BLaER1 (cell line): ENCODE results near the gene SGPP2.

Source experiments
- H3K27ac ChIP-seq: shearing (Covaris generic); formaldehyde crosslinking; 2 replicates; pipeline ENCODE4 v1.8.1; 2022
- H3K27me3 ChIP-seq: shearing (Covaris generic); formaldehyde crosslinking; 2 replicates; pipeline ENCODE4 v1.8.1; 2022
- H3K36me3 ChIP-seq: shearing (Covaris generic); formaldehyde crosslinking; 2 replicates; pipeline ENCODE4 v1.8.1; 2022
- H3K4me1 ChIP-seq: shearing (Covaris generic); formaldehyde crosslinking; 2 replicates; pipeline ENCODE4 v1.8.1; 2022
- H3K4me2 ChIP-seq: shearing (Covaris generic); formaldehyde crosslinking; 2 replicates; pipeline ENCODE4 v1.8.1; 2022
- H3K4me3 ChIP-seq: shearing (Covaris generic); formaldehyde crosslinking; 2 replicates; pipeline ENCODE4 v1.8.1; 2022
- H3K9ac ChIP-seq: shearing (Covaris generic); formaldehyde crosslinking; 2 replicates; pipeline ENCODE4 v1.8.1; 2022
- H3K9me3 ChIP-seq: shearing (Covaris generic); formaldehyde crosslinking; 2 replicates; pipeline ENCODE4 v1.8.1; 2022
- H4K20me1 ChIP-seq: shearing (Covaris generic); formaldehyde crosslinking; 2 replicates; pipeline ENCODE4 v1.8.1; 2022
- Cebpa-rat ChIP-seq: shearing (Covaris generic); IDR thresholded peaks from 2 replicates; pipeline ENCODE4 v1.8.1; 2022

Gene SGPP2

DNA sequence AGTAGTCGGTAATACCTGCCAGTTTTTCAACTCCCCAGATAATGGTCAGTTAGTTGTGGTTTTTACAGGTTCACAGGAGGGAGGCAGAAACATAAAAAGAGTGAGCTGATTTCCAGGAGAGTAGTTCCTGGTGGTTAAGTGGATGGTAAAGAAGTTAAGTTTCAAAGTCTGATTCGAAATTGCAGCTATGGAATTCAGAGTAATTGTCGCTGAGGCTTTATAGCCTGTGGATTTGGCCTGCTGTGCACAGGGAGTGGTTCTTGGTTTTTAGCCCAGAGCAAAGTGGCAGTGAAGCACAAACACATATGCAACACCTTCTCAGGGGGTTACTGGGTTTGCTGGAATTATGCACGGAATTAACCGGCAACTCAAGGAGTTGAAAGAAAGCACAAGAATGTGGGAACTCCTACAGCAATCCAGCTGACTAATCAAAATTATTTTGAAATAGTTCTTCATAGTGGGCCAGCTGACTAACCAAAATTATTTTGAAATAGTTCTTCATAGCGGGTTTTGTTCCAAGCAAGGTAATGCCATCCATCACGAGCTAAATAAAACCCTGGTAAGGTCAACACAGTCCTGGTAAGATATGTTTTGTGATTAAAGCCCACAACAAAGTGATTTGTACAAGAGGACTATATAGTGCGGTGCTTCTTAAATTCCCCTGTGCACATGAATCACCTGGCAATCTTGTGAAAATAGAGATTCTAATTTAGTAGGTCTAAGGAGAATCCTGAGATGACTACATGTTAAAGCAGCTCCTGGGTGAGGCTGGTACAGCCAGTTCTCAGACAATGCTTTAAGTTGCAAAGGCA is 94.4 kb downstream of the SGPP2 start:
- H4K20me1 ChIP-seq, result no peaks in the 10 kb centered on the region
- H3K27me3 ChIP-seq, result no peaks in the 10 kb centered on the region
- H3K9ac ChIP-seq, result no peak overlapping the region
- H3K4me3 ChIP-seq, result no peak overlapping the region
- no peak overlapping the region for H3K4me2 ChIP-seq
- H3K27ac ChIP-seq, result no peak overlapping the region
- H3K4me1 ChIP-seq, result no peaks in the 10 kb centered on the region
- no peaks in the 10 kb centered on the region for H3K36me3 ChIP-seq
- TF ChIP-seq Cebpa-rat, result no peak
- no peaks in the 10 kb centered on the region for H3K9me3 ChIP-seq

DNA sequence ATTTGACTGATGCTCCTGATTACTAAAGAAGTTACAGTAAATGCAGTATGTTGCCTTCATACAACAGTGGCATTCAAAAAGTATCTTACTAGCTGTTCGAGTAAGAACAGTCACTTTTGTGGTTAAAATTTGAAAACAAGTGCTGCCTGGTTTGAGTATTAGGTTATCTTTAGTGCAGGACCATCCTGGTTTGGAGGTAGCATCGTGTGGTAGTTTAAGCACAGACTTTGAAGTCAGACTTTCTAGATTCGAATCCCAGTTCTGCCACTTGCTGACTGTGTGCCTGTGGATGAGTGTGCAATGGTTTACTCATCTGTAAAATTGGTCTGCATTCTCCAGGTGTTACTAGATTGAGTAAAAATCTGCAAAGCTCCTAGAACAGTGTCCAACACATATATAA is 96.8 kb downstream of the SGPP2 start:
- TF ChIP-seq Cebpa-rat, result no peak
- Histone ChIP-seq H3K27ac (no peak overlapping the region), H3K4me2 (no peak overlapping the region), H4K20me1 (no peaks in the 10 kb centered on the region), H3K4me1 (no peaks in the 10 kb centered on the region), H3K9me3 (no peaks in the 10 kb centered on the region), H3K4me3 (no peak overlapping the region), H3K36me3 (no peaks in the 10 kb centered on the region), H3K9ac (no peak overlapping the region), H3K27me3 (no peaks in the 10 kb centered on the region)

DNA sequence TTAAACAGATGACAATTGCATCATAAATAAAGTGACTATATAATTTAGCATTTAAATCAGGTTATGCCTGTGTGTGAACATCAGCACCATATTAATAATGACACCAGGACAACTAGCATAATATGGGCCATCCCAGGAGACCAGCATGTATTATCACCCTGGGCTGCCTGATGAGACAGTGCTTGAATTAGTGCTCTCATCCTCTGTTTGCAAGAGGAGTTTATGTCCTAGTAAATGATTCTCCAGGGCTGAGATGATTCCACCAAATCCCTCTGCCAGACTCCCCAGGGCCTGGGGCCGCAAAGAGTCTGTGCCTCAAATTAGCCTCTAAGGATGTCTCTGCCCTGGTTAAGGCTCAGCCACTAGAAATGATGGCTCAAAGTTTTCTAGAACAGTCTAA is 97.7 kb downstream of the SGPP2 start:
- no peak overlapping the region for H3K27ac ChIP-seq
- H3K4me1 ChIP-seq, result peaks cover under 1% of the 10 kb centered on the region; the same call in 1 of the 2 replicates
- H3K36me3 ChIP-seq, result no peaks in the 10 kb centered on the region
- no peaks in the 10 kb centered on the region for H4K20me1 ChIP-seq
- H3K4me3 ChIP-seq, result no peak overlapping the region
- no peaks in the 10 kb centered on the region for H3K27me3 ChIP-seq
- H3K9ac ChIP-seq, result no peak overlapping the region
- no peaks in the 10 kb centered on the region for H3K9me3 ChIP-seq
- H3K4me2 ChIP-seq, result no peak overlapping the region
- TF ChIP-seq Cebpa-rat, result no peak

DNA sequence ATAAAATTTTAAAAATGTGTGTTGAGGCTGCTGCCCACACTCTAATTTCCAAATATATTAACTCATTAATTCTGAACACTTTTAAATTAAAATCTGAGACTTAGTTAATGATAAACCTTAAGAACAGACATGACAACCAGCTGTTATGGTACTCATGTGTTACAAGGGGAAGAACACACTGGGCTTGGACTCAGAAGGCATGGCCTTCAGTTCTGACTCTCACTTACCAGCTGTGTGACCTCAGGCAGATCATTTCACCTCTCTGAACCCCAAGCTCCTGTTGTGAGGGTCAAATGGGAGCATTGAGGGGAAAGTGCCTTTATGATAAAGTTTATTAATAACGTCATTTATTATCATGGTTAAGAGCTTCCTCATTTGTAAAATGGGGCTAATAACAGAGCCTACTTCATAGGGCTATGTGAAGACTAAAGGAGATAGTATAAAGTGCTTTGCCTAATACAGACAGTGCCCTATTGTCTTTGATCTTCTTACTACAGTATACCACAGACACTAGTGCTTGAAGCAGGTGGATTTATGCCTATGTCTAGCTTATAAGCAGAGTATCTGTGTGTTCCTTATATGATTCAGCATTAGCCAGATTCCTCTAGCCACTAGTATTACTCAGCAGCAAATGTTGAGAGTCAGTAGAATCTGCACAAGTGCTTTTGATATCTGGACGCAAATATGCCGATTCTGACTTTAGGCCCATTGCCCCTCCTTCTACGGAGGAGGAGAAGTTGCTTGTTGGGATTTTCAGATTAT is 99.6 kb downstream of the SGPP2 start:
- H3K27ac ChIP-seq, result no peak overlapping the region
- no peaks in the 10 kb centered on the region for H3K9me3 ChIP-seq
- no peak overlapping the region for H3K9ac ChIP-seq
- no peak for TF ChIP-seq Cebpa-rat
- no peak overlapping the region for H3K4me3 ChIP-seq
- no peaks in the 10 kb centered on the region for H3K36me3 ChIP-seq
- peaks cover 9% of the 10 kb centered on the region for H3K4me1 ChIP-seq
- no peaks in the 10 kb centered on the region for H3K27me3 ChIP-seq
- no peak overlapping the region for H3K4me2 ChIP-seq
- H4K20me1 ChIP-seq, result no peaks in the 10 kb centered on the region

DNA sequence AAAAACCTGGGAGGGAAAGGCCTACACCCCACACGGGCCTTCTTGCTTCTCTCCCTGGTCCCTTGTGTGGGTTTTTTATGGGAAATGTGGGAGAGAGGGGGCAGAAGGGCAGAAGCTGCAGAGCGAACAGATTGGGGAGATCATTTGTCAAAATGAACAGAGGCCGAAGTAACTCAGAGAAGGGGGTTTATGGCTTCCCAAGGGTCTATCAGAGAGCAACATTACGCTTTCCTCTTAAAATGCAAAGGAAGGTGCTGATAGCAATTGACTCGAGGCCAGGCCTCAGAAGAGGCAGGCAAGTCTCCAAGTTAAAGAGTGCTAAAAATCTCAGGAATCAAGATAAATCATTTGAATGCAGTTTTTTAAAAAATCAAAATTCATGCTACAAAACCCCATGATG is 101.5 kb downstream of the SGPP2 start:
- no peaks in the 10 kb centered on the region for H3K36me3 ChIP-seq
- TF ChIP-seq Cebpa-rat, result no peak
- H3K9me3 ChIP-seq, result peaks cover 17% of the 10 kb centered on the region
- H3K4me3 ChIP-seq, result no peak overlapping the region
- H3K9ac ChIP-seq, result no peak overlapping the region
- no peaks in the 10 kb centered on the region for H4K20me1 ChIP-seq
- H3K27me3 ChIP-seq, result no peaks in the 10 kb centered on the region
- no peak overlapping the region for H3K27ac ChIP-seq
- H3K4me1 ChIP-seq, result peaks cover 9% of the 10 kb centered on the region
- H3K4me2 ChIP-seq, result no peak overlapping the region

DNA sequence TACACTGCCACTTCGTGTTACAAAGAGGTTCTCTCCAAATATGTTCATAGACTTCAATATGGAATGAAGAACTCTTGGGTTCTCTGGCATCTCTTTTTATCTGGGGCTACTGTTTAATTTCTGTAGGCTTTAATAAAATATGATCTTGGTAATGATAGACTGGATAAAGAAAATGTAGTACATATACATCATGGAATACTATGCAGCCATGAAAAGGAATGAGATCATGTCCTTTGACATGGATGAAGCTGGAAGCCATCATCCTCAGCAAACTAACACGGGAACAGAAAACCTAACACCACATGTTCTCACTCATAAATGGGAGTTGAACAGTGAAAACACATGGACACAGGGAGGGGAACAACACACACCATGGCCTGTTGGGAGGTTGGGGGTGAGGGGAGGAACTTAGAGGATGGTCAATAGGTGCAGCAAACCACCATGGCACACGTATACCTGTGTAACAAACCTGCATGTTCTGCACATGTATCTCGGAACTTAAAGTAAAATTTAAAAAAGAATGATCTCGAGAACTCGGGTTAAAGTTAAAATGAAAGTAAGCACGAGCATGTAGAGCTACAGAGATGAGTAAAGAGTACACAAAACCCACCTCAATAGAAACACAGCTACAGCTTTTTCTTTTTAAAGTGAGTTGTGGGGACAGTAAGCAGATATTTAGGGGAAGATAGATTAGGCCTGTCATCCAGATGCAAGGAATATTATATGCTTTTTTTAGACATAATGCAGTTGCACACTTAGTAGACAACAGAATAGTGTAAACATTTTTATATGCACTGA is 102.3 kb downstream of the SGPP2 start:
- Histone ChIP-seq H3K4me1 (peaks cover 9% of the 10 kb centered on the region), H3K27ac (no peak overlapping the region), H3K9me3 (peaks cover 17% of the 10 kb centered on the region), H3K4me2 (no peak overlapping the region), H3K36me3 (no peaks in the 10 kb centered on the region), H3K9ac (no peak overlapping the region), H4K20me1 (no peaks in the 10 kb centered on the region), H3K27me3 (no peaks in the 10 kb centered on the region), H3K4me3 (no peak overlapping the region)
- no peak for TF ChIP-seq Cebpa-rat

DNA sequence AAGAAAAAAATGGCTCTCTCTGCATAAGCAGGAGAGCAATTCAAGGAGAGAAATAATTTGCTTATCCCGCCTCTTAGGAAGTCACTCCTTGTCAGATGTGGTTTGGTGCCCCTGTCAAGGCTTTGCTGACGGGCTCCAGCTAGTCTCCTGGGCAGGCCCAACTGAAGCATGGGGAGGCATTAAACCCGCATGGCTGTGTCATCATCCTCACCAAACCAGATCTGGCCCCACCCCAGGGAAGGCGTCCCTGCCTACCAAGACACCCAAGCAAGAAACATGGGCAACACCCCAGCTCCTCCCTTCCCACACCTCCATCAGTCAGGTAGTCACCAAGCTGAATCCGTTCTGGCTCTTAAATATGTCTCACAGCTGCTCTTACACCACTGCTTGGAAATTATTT is 108.0 kb downstream of the SGPP2 start:
- Histone ChIP-seq H3K9ac (no peak overlapping the region), H3K4me2 (peak overlapping the region; percentile 37), H3K4me3 (no peak overlapping the region), H3K27me3 (no peaks in the 10 kb centered on the region), H4K20me1 (no peaks in the 10 kb centered on the region), H3K4me1 (peaks cover 16% of the 10 kb centered on the region), H3K9me3 (peaks cover 17% of the 10 kb centered on the region), H3K36me3 (no peaks in the 10 kb centered on the region), H3K27ac (no peak overlapping the region)
- TF ChIP-seq Cebpa-rat, result no peak

DNA sequence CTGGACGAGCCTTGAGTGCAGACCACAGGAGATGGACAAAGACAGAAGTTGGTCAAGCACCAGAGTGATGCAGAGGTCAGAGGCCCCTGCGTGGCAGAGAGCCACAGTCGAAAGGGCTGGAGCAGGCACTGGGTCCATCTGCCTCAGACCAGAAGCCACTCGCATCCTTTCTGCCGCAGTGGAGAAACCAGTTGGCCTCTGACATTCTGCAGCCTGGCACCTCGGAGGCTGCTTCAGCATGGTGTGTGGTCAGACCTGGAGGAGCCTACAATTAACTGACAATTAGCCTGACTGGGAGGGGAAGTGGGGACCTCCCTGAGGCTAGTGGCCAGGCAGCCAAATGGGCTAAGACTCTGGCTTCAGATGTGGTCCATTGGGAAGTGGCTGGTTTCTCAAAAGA is 111.1 kb downstream of the SGPP2 start:
- Histone ChIP-seq H3K4me3 (no peak overlapping the region), H3K9me3 (peaks cover 4% of the 10 kb centered on the region), H3K4me1 (peaks cover 9% of the 10 kb centered on the region), H3K27ac (no peak overlapping the region), H3K36me3 (no peaks in the 10 kb centered on the region), H3K9ac (no peak overlapping the region), H4K20me1 (no peaks in the 10 kb centered on the region), H3K27me3 (no peaks in the 10 kb centered on the region), H3K4me2 (no peak overlapping the region)
- no peak for TF ChIP-seq Cebpa-rat

DNA sequence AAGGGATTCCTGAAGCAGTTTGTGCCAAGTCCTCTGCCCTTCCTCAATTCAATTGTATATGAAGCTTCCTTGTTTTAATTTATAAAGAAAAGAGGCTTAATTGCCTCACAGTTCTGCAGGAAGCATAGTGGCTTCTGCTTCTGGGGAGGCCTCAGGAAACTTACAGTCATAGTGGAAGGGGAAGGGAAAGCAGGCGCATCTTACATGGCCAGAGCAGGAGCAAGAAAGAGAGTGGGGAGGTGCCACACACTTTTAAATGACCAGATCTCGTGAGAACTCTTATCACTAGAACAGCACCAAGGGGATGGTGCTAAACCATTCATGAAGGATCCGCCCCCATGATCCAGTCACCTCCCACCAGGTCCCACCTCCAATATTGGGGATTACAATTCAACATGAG is 114.2 kb downstream of the SGPP2 start:
- Histone ChIP-seq H3K36me3 (no peaks in the 10 kb centered on the region), H3K9me3 (no peaks in the 10 kb centered on the region), H3K27ac (no peak overlapping the region), H3K9ac (no peak overlapping the region), H3K4me1 (0 out of 2 replicates have a peak, but pooled peaks cover 2% of the 10 kb centered on the region), H4K20me1 (no peaks in the 10 kb centered on the region), H3K27me3 (no peaks in the 10 kb centered on the region), H3K4me2 (no peak overlapping the region), H3K4me3 (no peak overlapping the region)
- no peak for TF ChIP-seq Cebpa-rat

DNA sequence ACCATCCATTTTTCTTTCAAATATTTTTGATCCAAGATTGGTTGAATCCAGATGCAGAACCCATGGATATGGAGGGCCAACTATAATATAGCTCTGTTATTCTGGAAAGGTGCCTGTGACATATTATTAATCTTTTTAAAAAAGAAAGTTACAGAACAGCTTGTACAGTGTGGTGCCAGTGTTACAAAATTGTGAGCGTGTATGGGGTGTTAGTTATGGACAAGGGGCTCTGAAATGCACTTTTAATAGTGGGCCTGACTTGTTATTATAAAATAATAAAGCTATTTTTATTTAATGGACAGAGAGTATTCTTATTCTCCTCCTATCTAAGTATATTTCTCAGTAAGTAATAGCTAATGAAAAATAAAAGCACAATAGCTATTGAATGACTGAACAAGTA is 120.3 kb downstream of the SGPP2 start:
- TF ChIP-seq Cebpa-rat, result no peak
- Histone ChIP-seq H3K36me3 (no peaks in the 10 kb centered on the region), H3K4me2 (no peak overlapping the region), H3K4me3 (no peak overlapping the region), H3K4me1 (0 out of 2 replicates have a peak, but pooled peaks cover 4% of the 10 kb centered on the region), H3K9ac (no peak overlapping the region), H3K27ac (no peak overlapping the region), H3K27me3 (no peaks in the 10 kb centered on the region), H4K20me1 (no peaks in the 10 kb centered on the region), H3K9me3 (no peaks in the 10 kb centered on the region)
